Keratinocyte (primary cell): ENCODE data around the gene FAM83D. TPM values are rescaled to one million over a fixed set of nuclear protein-coding genes. Genes with fewer than 3 reads are reported as not detected.

Experiments
- DNase-seq: peaks from one replicate; pipeline ENCODE4 v3.0.0-alpha.2; 2011; ENCODE audit warnings: low read depth, missing footprints, low spot score
- FAIRE-seq: peaks from 2 replicates; lab custom pipeline; 2011; peaks lifted over from hg19 to GRCh38; lab: Jason Lieb, UNC
- H2AFZ ChIP-seq: 2 replicates; pipeline ENCODE4 v1.6.0; 2012; ENCODE audit warnings: low read length, control low read depth, inconsistent platforms; ENCODE audit not compliant: control insufficient read depth
- H3K27ac ChIP-seq: 2 replicates; pipeline ENCODE4 v1.5.1; 2011; ENCODE audit warnings: low read length; ENCODE audit not compliant: control insufficient read depth, insufficient read depth
- H3K27me3 ChIP-seq: 3 replicates; pipeline ENCODE4 v1.6.0; 2011; ENCODE audit warnings: low read length; ENCODE audit not compliant: control insufficient read depth, insufficient read depth; ENCODE audit errors: extremely low read depth
- H3K36me3 ChIP-seq, 2 experiments: 2 replicates in 1 of 2; 3 replicates in 1 of 2; pipeline ENCODE4 v1.5.1; 2011; ENCODE audit warnings: low read length in 2 of 2, mild to moderate bottlenecking in 1 of 2; ENCODE audit not compliant: control insufficient read depth in 2 of 2, insufficient read depth in 2 of 2; ENCODE audit errors: extremely low read depth in 1 of 2
- H3K4me1 ChIP-seq: 3 replicates; pipeline ENCODE4 v1.5.1; 2011; ENCODE audit warnings: low read length; ENCODE audit not compliant: control insufficient read depth, insufficient read depth; ENCODE audit errors: extremely low read depth
- H3K4me2 ChIP-seq: 3 replicates; pipeline ENCODE4 v1.6.0; 2011; ENCODE audit warnings: low read depth, low read length; ENCODE audit not compliant: control insufficient read depth, insufficient read depth; ENCODE audit errors: extremely low read depth
- H3K4me3 ChIP-seq, 3 experiments: fragments of 200-600 bp in 1 of 3; sonication (generic) in 1 of 3; 2 replicates in 2 of 3; 3 replicates in 1 of 3; pipeline ENCODE4 v1.5.1; 2011 to 2016; ENCODE audit warnings: low read length in 3 of 3, mild to moderate bottlenecking in 3 of 3, control low read depth in 2 of 3, inconsistent platforms in 1 of 3, low read depth in 1 of 3, mixed read lengths in 1 of 3, mixed run types in 1 of 3, moderate library complexity in 1 of 3; ENCODE audit not compliant: control insufficient read depth in 2 of 3, insufficient read depth in 2 of 3; ENCODE audit errors: extremely low read depth in 1 of 3
- H3K79me2 ChIP-seq: 2 replicates; pipeline ENCODE4 v1.6.0; 2012; ENCODE audit warnings: low read length; ENCODE audit not compliant: control insufficient read depth, insufficient read depth
- H3K9ac ChIP-seq: 3 replicates; pipeline ENCODE4 v1.6.0; 2011; ENCODE audit warnings: low read length; ENCODE audit not compliant: control insufficient read depth, insufficient read depth; ENCODE audit errors: extremely low read depth
- H3K9me1 ChIP-seq: 3 replicates; pipeline ENCODE4 v1.6.0; 2011; ENCODE audit warnings: low read length; ENCODE audit not compliant: control insufficient read depth, insufficient read depth; ENCODE audit errors: extremely low read depth
- H3K9me3 ChIP-seq: 2 replicates; pipeline ENCODE4 v1.5.1; 2012; ENCODE audit warnings: low read depth, low read length; ENCODE audit not compliant: control insufficient read depth
- H4K20me1 ChIP-seq: 3 replicates; pipeline ENCODE4 v1.6.0; 2011; ENCODE audit warnings: low read length; ENCODE audit not compliant: control insufficient read depth, insufficient read depth; ENCODE audit errors: extremely low read depth
- EZH2 ChIP-seq: IDR thresholded peaks from one replicate; pipeline ENCODE4 v1.6.1; 2012; ENCODE audit warnings: inconsistent platforms, mild to moderate bottlenecking, low read length, moderate library complexity
- dilution Hi-C: fragments of 300-500 bp; cut with MboI; formaldehyde crosslinking; loops from one replicate; pipeline ENCODE4 v1.7.0; 2020; ENCODE audit warnings: low sequenced_read_pairs; ENCODE audit not compliant: extremely low pct_ligation_motif_present
- polyA plus RNA-seq, 5 experiments: library from polyadenylated mRNA; depleted of rRNA in 3 of 5; stranded (reverse) in 3 of 5; stranded (forward) in 1 of 5; unstranded in 1 of 5; fragments of >200 nt; gene quantifications; 1 replicate in 1 of 5; 2 replicates in 3 of 5; 3 replicates in 1 of 5; pipeline versions ENCODE4 v1.2.1 to v1.2.3, GENCODE V29; 2011 to 2012; ENCODE audit warnings: missing spikeins in 2 of 5, low read depth in 1 of 5, low replicate concordance in 1 of 5
- TF ChIP-seq, protein P1 (sequence below), 3 experiments: IDR thresholded peaks in 1 of 3; conservative IDR thresholded peaks in 1 of 3; optimal IDR thresholded peaks in 1 of 3; 2 replicates in 2 of 3; 3 replicates in 1 of 3; pipeline versions ENCODE3 to v1.5.1; 2011; ENCODE audit warnings: low read length in 3 of 3, mild to moderate bottlenecking in 3 of 3, moderate library complexity in 2 of 3, control low read depth in 1 of 3, inconsistent platforms in 1 of 3; ENCODE audit not compliant: insufficient read depth in 2 of 3; ENCODE audit errors: extremely low read depth in 1 of 3

Gene FAM83D
- polyA plus RNA-seq, 1 donor (not counting 4 experiments of a cell fraction or from before 2014, with no cell fraction given) = 32.1 TPM

DNA sequence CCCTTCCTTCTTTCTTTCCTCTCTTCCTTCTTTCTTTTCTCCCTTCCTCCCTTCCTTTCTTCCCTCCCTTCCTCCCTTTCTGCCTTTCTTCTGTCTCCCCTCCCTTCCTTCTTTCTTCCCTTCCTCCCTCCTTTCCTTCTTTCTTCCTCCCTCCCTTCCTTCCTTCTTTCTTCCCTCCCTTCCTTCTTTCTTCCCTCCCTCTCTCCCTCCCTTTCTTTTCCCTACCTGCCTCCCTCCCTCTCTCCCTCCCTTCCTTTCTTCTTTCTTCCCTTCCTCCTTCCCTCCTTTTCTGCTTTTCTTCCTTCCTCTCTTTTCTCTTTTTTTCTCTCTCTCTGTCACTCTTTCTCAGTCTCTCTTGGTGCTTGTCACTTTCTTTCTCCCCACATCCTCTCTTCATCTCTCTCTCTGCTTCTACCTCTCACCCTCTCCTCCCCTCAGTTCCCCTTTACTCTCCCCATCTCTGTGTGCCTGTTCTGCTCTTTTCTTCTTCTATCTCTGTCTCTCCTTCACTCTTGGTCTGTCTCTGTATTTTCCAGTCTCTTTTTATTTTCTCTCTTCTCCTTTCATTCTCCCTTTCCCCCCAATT, 30.1 kb upstream of the FAM83D start:
- Histone ChIP-seq H3K4me2 (no peak overlapping the region), H3K4me1 (no peaks in the 10 kb centered on the region), H3K36me3 (no peaks in the 10 kb centered on the region), H3K9me1 (no peaks in the 10 kb centered on the region), H3K27me3 (peaks cover 9% of the 10 kb centered on the region), H3K4me3 (no peak overlapping the region), H2AFZ (no peak overlapping the region), H3K9ac (no peak overlapping the region), H3K79me2 (no peaks in the 10 kb centered on the region), H3K27ac (no peak overlapping the region), H3K9me3 (no peaks in the 10 kb centered on the region), H4K20me1 (peaks cover 2% of the 10 kb centered on the region)
- TF ChIP-seq, protein P1, sequence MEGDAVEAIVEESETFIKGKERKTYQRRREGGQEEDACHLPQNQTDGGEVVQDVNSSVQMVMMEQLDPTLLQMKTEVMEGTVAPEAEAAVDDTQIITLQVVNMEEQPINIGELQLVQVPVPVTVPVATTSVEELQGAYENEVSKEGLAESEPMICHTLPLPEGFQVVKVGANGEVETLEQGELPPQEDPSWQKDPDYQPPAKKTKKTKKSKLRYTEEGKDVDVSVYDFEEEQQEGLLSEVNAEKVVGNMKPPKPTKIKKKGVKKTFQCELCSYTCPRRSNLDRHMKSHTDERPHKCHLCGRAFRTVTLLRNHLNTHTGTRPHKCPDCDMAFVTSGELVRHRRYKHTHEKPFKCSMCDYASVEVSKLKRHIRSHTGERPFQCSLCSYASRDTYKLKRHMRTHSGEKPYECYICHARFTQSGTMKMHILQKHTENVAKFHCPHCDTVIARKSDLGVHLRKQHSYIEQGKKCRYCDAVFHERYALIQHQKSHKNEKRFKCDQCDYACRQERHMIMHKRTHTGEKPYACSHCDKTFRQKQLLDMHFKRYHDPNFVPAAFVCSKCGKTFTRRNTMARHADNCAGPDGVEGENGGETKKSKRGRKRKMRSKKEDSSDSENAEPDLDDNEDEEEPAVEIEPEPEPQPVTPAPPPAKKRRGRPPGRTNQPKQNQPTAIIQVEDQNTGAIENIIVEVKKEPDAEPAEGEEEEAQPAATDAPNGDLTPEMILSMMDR (optimal IDR thresholded peaks at IDR 0.05 in 1 of 3, IDR thresholded peaks at IDR 0.05 in 1 of 3, conservative IDR thresholded peaks at IDR 0.05 in 1 of 3; ENCODE audit: extremely low read depth in 1 of 3, insufficient read depth in 2 of 3, low read length in 3 of 3) = no peak
- TF ChIP-seq EZH2 = no peak
- FAIRE-seq = no peak
- DNase-seq = no peak
- dilution Hi-C loops = no loop called here

DNA sequence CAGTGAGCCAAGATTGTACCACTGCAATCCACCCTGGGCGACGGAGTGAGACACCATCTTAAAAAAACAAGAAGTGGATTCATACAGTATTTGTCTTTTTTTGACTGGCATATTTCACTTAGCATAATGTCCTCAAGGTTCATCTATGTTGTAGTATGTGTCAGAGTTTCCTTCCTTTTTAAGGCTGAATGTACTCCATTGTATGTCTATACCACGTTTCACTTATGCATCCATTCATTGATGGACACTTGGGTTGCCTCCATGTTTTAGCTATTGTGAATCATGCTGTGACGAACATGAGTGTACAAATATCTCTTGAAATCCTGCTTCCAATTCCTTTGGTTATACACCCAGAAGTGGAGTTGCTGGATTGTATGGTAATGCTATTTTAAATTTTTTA, 28.9 kb upstream of the FAM83D start:
- peaks cover 6% of the 10 kb centered on the region for H3K27me3 ChIP-seq
- FAIRE-seq (no peak), DNase-seq (no peak)
- no peak overlapping the region for H3K9ac ChIP-seq
- TF ChIP-seq EZH2 = no peak
- TF ChIP-seq, protein P1 (optimal IDR thresholded peaks at IDR 0.05 in 1 of 3, IDR thresholded peaks at IDR 0.05 in 1 of 3, conservative IDR thresholded peaks at IDR 0.05 in 1 of 3; ENCODE audit: extremely low read depth in 1 of 3, insufficient read depth in 2 of 3, low read length in 3 of 3) = no peak
- no peak overlapping the region for H3K4me2 ChIP-seq
- H3K79me2 ChIP-seq = no peaks in the 10 kb centered on the region
- no peaks in the 10 kb centered on the region for H3K9me3 ChIP-seq
- H3K27ac ChIP-seq = no peak overlapping the region
- H2AFZ ChIP-seq = no peak overlapping the region
- H3K4me3 ChIP-seq = no peak overlapping the region
- peaks cover 2% of the 10 kb centered on the region for H4K20me1 ChIP-seq
- dilution Hi-C loops = no loop called here
- no peaks in the 10 kb centered on the region for H3K36me3 ChIP-seq
- H3K4me1 ChIP-seq = no peaks in the 10 kb centered on the region
- H3K9me1 ChIP-seq = no peaks in the 10 kb centered on the region
